Peyer's patch (tissue), 4 donors: Measurements from ENCODE around the gene EFHC1. TPM values are rescaled to one million over a fixed set of nuclear protein-coding genes. Genes with fewer than 3 reads are reported as not detected.
"Not testable (repeated sequence)": the region's sequence is repeated elsewhere in the genome, so short reads cannot be mapped to it uniquely, and the experiment has no call there.

Experiments
- DNase-seq, 3 donors: peaks; one replicate each; pipeline ENCODE4 v3.0.0-alpha.2; 2017 to 2019
- H3K27ac ChIP-seq, 4 donors: fragments of 200-600 bp; sonication (generic); one replicate each; pipeline ENCODE4 v1.5.1; 2016 to 2019
- H3K27me3 ChIP-seq, 2 donors: fragments of 200-600 bp; sonication (generic); one replicate each; pipeline ENCODE4 v1.5.1; 2019
- H3K36me3 ChIP-seq, 3 donors: fragments of 200-600 bp; sonication (generic); one replicate each; pipeline ENCODE4 v1.5.1; 2016 to 2019
- H3K4me1 ChIP-seq, 4 donors: fragments of 200-600 bp; sonication (generic); one replicate each; pipeline ENCODE4 v1.5.1; 2016 to 2019
- H3K4me3 ChIP-seq, 4 donors: fragments of 200-600 bp; sonication (generic); 1 replicate in 3 of 4; 2 replicates in 1 of 4; pipeline ENCODE4 v1.5.1; 2016 to 2019; ENCODE audit warnings: mild to moderate bottlenecking in 1 of 4
- H3K9me3 ChIP-seq, 4 donors: fragments of 200-600 bp; sonication (generic); one replicate each; pipeline ENCODE4 v1.5.1; 2016 to 2019; ENCODE audit warnings: mild to moderate bottlenecking in 1 of 4
- CTCF ChIP-seq, 6 experiments: fragments of 450-650 bp in 4 of 6; fragments of 200-600 bp in 2 of 6; sonication (generic) in 1 of 6; IDR thresholded peaks; one replicate each; pipeline ENCODE4 v1.5.1; 2017 to 2019; ENCODE audit warnings: antibody characterized with exemption in 6 of 6, mild to moderate bottlenecking in 3 of 6, moderate library complexity in 1 of 6
- POLR2A ChIP-seq, 2 donors: fragments of 450-650 bp; IDR thresholded peaks; one replicate each; pipeline ENCODE4 v1.5.1; 2017; ENCODE audit warnings: antibody characterized with exemption in 2 of 2, mild to moderate bottlenecking in 2 of 2, moderate library complexity in 2 of 2
- total RNA-seq, 4 donors: library from RNA; depleted of rRNA; stranded (reverse); fragments of >200 nt; gene quantifications; one replicate each; pipeline ENCODE4 v1.1.0, GENCODE V29; 2016

The EFHC1 gene
- total RNA-seq, 4 donors from 2014 or later, result 20.0 to 40.4 (median 22.7) TPM

- no peak for TF ChIP-seq POLR2A (IDR thresholded peaks at IDR 0.05)
- H3K27me3 ChIP-seq, result no peaks in the 10 kb centered on the region
- H3K9me3 ChIP-seq, result no peaks in the 10 kb centered on the region
- no peak overlapping the region for H3K4me3 ChIP-seq
- no peaks in the 10 kb centered on the region for H3K36me3 ChIP-seq
- no peak for DNase-seq
- peaks cover 0 to 7% (median 0%) of the 10 kb centered on the region in 4 donors for H3K4me1 ChIP-seq
- H3K27ac ChIP-seq, result peak overlapping the region in 1 of 4 donors; percentile 43
Observed at GRCh38 chr6:52423448-52423847, 3.3 kb downstream of the EFHC1 start.

- no peaks in the 10 kb centered on the region for H3K36me3 ChIP-seq
- H3K4me1 ChIP-seq, result peaks cover 0 to 7% (median 0%) of the 10 kb centered on the region in 4 donors
- no peak for TF ChIP-seq CTCF (IDR thresholded peaks at IDR 0.05)
- TF ChIP-seq POLR2A (IDR thresholded peaks at IDR 0.05), result no peak
- DNase-seq, result no peak
- H3K9me3 ChIP-seq, result no peaks in the 10 kb centered on the region
- H3K4me3 ChIP-seq, result no peak overlapping the region
- no peaks in the 10 kb centered on the region for H3K27me3 ChIP-seq
- H3K27ac ChIP-seq, result peak overlapping the region in 1 of 4 donors; percentile 43
Observed at GRCh38 chr6:52423971-52424381, 3.8 kb downstream of the EFHC1 start.

- Histone ChIP-seq H3K4me3 (no peak overlapping the region), H3K36me3 (no peaks in the 10 kb centered on the region), H3K27ac (peak overlapping the region in 1 of 4 donors; percentile 43), H3K9me3 (no peaks in the 10 kb centered on the region), H3K4me1 (peaks cover 0 to 7% (median 0%) of the 10 kb centered on the region in 4 donors), H3K27me3 (no peaks in the 10 kb centered on the region)
- TF ChIP-seq POLR2A (IDR thresholded peaks at IDR 0.05) (no peak), CTCF (IDR thresholded peaks at IDR 0.05) (no peak)
- no peak for DNase-seq
Observed at GRCh38 chr6:52424513-52424912, 4.4 kb downstream of the EFHC1 start.

DNA sequence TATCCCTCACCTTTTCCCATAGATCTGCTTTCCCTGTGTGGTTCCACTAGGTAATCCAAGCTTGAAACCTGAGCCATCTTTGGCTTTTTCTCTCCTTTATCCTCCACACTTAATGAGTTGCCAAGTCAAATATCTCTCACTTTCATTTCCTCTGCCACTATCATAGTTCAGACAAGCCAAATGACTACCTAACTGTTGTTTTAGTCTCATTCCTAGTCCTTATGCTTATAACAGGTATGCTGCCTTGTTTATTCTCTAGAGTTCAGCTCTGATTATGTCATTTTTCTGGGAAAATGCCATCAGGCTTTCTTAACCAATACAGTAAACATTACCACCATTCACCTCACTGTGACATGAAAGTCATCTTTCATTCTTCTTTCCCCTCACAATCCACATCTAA lies 6.5 kb downstream of the EFHC1 start:
- no peak for TF ChIP-seq POLR2A (IDR thresholded peaks at IDR 0.05)
- TF ChIP-seq CTCF (IDR thresholded peaks at IDR 0.05), result no peak
- Histone ChIP-seq H3K27me3 (no peaks in the 10 kb centered on the region), H3K9me3 (no peaks in the 10 kb centered on the region), H3K4me1 (no peaks in the 10 kb centered on the region), H3K4me3 (no peak overlapping the region), H3K27ac (no peak overlapping the region), H3K36me3 (no peaks in the 10 kb centered on the region)
- DNase-seq, result no peak

GRCh38 chr6:52433294-52433693 lies 13.2 kb downstream of the EFHC1 start:
- H3K36me3 ChIP-seq, H3K4me1 ChIP-seq, H3K27me3 ChIP-seq, H3K9me3 ChIP-seq, DNase-seq, H3K4me3 ChIP-seq, H3K27ac ChIP-seq: not testable (repeated sequence)

DNA sequence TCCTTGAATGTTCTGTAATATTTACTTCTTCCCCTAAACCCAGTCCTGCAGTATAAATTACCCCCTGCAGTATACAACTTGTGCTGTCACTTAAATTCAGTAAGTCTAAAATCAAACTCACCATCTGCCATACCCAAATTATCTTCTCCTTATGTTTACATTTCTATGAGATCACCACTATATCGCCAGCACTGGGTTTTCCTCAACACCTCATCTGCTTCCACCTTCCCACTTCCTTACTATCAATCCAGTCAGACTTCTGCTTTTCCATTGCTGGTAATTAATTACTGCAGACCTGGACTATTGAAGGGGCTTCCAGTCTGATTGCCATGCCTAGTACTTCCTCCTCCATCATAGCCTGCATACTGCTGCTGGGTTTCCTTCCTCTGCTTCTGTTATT lies 15.2 kb downstream of the EFHC1 start:
- Histone ChIP-seq H3K36me3 (no peaks in the 10 kb centered on the region), H3K4me1 (no peaks in the 10 kb centered on the region), H3K27ac (no peak overlapping the region), H3K4me3 (no peak overlapping the region), H3K27me3 (no peaks in the 10 kb centered on the region), H3K9me3 (no peaks in the 10 kb centered on the region)
- no peak for TF ChIP-seq POLR2A (IDR thresholded peaks at IDR 0.05)
- TF ChIP-seq CTCF (IDR thresholded peaks at IDR 0.05), result no peak
- no peak for DNase-seq

DNA sequence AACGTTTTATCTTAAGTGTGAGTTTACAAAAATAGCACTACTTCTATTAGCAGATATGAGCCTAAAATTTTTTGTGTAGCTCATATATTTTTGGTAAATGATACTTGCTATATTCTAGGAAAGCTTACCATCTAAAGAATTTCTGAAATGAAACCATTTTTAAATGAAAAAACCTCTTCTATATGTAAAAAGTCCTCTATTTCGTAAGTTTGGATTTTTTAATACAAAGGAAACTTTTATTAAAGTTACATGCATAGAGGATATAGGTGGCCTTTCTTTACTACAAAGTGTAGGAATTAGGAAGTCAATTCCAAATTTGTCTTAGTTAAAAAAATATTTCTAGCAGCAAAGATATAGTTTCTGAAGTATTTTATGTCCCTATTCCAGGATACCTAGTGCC lies 18.8 kb downstream of the EFHC1 start:
- no peak for TF ChIP-seq CTCF (IDR thresholded peaks at IDR 0.05)
- no peak for TF ChIP-seq POLR2A (IDR thresholded peaks at IDR 0.05)

More for the DNA sequence above, 18.8 kb downstream of the EFHC1 start:
- H3K27ac ChIP-seq, result no peak overlapping the region
- DNase-seq, result no peak
- no peaks in the 10 kb centered on the region for H3K9me3 ChIP-seq
- no peaks in the 10 kb centered on the region for H3K27me3 ChIP-seq
- H3K4me3 ChIP-seq, result no peak overlapping the region
- H3K36me3 ChIP-seq, result no peaks in the 10 kb centered on the region
- no peaks in the 10 kb centered on the region for H3K4me1 ChIP-seq
